Endothelial cell of umbilical vein (primary cell): Measurements from ENCODE around the gene TMEM204. TPM values are rescaled to one million over a fixed set of nuclear protein-coding genes. Genes with fewer than 3 reads are reported as not detected.

Experiments used
- BruUV-seq: library from RNA; stranded (reverse); fragments of 400-500 nt; replicated peaks from 2 replicates; lab custom pipeline; 2021; lab: Mats Ljungman, UMichigan
- CTCF ChIA-PET: fragments of 300-600, 350-600 bp; sonication (Branson Sonifier 250); formaldehyde crosslinking; loops from one replicate; lab custom pipeline; 2021; ENCODE audit warnings: antibody characterized with exemption, inconsistent platforms; lab: Charles Lee
- POLR2A ChIA-PET: fragments of 300-600, 350-600 bp; sonication (Branson Sonifier 250); formaldehyde crosslinking; loops from one replicate; lab custom pipeline; 2021; ENCODE audit warnings: antibody characterized with exemption, inconsistent platforms; lab: Charles Lee
- DNase-seq: peaks from one replicate; pipeline ENCODE4 v3.0.0-alpha.2; 2011; ENCODE audit warnings: low read depth, low spot score
- FAIRE-seq: peaks from 2 replicates; lab custom pipeline; 2011; peaks lifted over from hg19 to GRCh38; lab: Jason Lieb, UNC
- H2AFZ ChIP-seq: 2 replicates; pipeline ENCODE4 v1.6.0; 2012; ENCODE audit warnings: low read depth, low read length, control low read depth, inconsistent platforms
- H3K27ac ChIP-seq: 2 replicates; pipeline ENCODE4 v1.5.1; 2011; ENCODE audit warnings: low read depth, mild to moderate bottlenecking, control low read depth, low read length, moderate library complexity; ENCODE audit not compliant: insufficient read depth
- H3K27me3 ChIP-seq, 2 experiments: 2 replicates each; pipeline versions ENCODE4 v1.6.0 to v1.6.1; 2011; ENCODE audit warnings: low read length in 2 of 2, mixed read lengths in 1 of 2; ENCODE audit not compliant: control insufficient read depth in 2 of 2, insufficient read depth in 2 of 2
- H3K36me3 ChIP-seq, 2 experiments: 2 replicates in 1 of 2; 3 replicates in 1 of 2; pipeline ENCODE4 v1.5.1; 2011; ENCODE audit warnings: low read length in 2 of 2, mild to moderate bottlenecking in 1 of 2, moderate library complexity in 1 of 2; ENCODE audit not compliant: control insufficient read depth in 2 of 2, insufficient read depth in 2 of 2; ENCODE audit errors: extremely low read depth in 1 of 2
- H3K4me1 ChIP-seq: 3 replicates; pipeline ENCODE4 v1.5.1; 2011; ENCODE audit warnings: mild to moderate bottlenecking, low read length; ENCODE audit not compliant: control insufficient read depth, insufficient read depth; ENCODE audit errors: extremely low read depth
- H3K4me2 ChIP-seq: 2 replicates; pipeline ENCODE4 v1.6.1; 2011; ENCODE audit warnings: low read length, control low read depth, mixed read lengths; ENCODE audit not compliant: insufficient read depth
- H3K4me3 ChIP-seq, 3 experiments: fragments of 200-600 bp in 1 of 3; sonication (generic), shearing (Covaris generic) in 1 of 3; replicated peaks in 1 of 3; 2 replicates each; pipeline ENCODE4 v1.5.1; 2011 to 2016; ENCODE audit warnings: control low read depth in 3 of 3, low read length in 3 of 3, mild to moderate bottlenecking in 2 of 3, inconsistent platforms in 1 of 3, low read depth in 1 of 3, moderate library complexity in 1 of 3; ENCODE audit not compliant: insufficient read depth in 1 of 3
- H3K79me2 ChIP-seq: 2 replicates; pipeline ENCODE4 v1.6.0; 2012; ENCODE audit warnings: low read length, inconsistent platforms; ENCODE audit not compliant: control insufficient read depth, insufficient read depth
- H3K9ac ChIP-seq: replicated peaks from 2 replicates; pipeline ENCODE3; 2011; ENCODE audit warnings: low read length, control low read depth; ENCODE audit not compliant: insufficient read depth; ENCODE audit errors: extremely low read depth
- H3K9me1 ChIP-seq: replicated peaks from 3 replicates; pipeline ENCODE4 v1.6.0; 2011; ENCODE audit warnings: mild to moderate bottlenecking, low read length; ENCODE audit not compliant: control insufficient read depth, insufficient read depth; ENCODE audit errors: extremely low read depth
- H3K9me3 ChIP-seq: replicated peaks from 2 replicates; pipeline ENCODE4 v1.5.1; 2012; ENCODE audit warnings: low read length, inconsistent platforms; ENCODE audit not compliant: control insufficient read depth, insufficient read depth
- H4K20me1 ChIP-seq: replicated peaks from 2 replicates; pipeline ENCODE3; 2011; ENCODE audit warnings: mild to moderate bottlenecking, low read length; ENCODE audit not compliant: control insufficient read depth, insufficient read depth; ENCODE audit errors: extremely low read depth
- EZH2 ChIP-seq: IDR thresholded peaks from 2 replicates; pipeline ENCODE4 v1.6.1; 2012; ENCODE audit warnings: borderline replicate concordance, low read depth, mild to moderate bottlenecking, moderate library complexity, low read length, inconsistent platforms; ENCODE audit not compliant: severe bottlenecking
- FOS ChIP-seq: IDR thresholded peaks from 2 replicates; pipeline ENCODE4 v1.6.1; 2011; ENCODE audit warnings: mild to moderate bottlenecking, low read length, moderate library complexity, borderline replicate concordance; ENCODE audit not compliant: insufficient read depth
- GATA2 ChIP-seq: IDR thresholded peaks from 2 replicates; pipeline ENCODE4 v1.7.0; 2011; ENCODE audit warnings: low read depth, mild to moderate bottlenecking, moderate library complexity, mixed read lengths, low read length; ENCODE audit not compliant: insufficient read length, insufficient read depth
- JUN ChIP-seq: IDR thresholded peaks from 2 replicates; pipeline ENCODE4 v1.6.1; 2011; ENCODE audit warnings: borderline replicate concordance, low read depth; ENCODE audit not compliant: insufficient read length, insufficient read depth
- MYC ChIP-seq: IDR thresholded peaks from one replicate; pipeline ENCODE4 v1.6.1; 2011; ENCODE audit warnings: mild to moderate bottlenecking, low read depth, low read length
- POLR2A ChIP-seq: IDR thresholded peaks from 2 replicates; pipeline ENCODE4 v1.6.1; 2012; ENCODE audit warnings: low read depth, mild to moderate bottlenecking, control low read depth, low read length
- POLR2AphosphoS5 ChIP-seq: IDR thresholded peaks from 2 replicates; pipeline ENCODE4 v1.6.1; 2012; ENCODE audit warnings: low read depth, mild to moderate bottlenecking, control low read depth, low read length, moderate library complexity; ENCODE audit not compliant: insufficient read depth
- dilution Hi-C: fragments of 300-500 bp; cut with MboI; formaldehyde crosslinking; loops from one replicate; pipeline ENCODE4 v1.15.0; 2019; ENCODE audit warnings: low sequenced_read_pairs; ENCODE audit not compliant: extremely low pct_ligation_motif_present
- intact Hi-C: fragments of 100-400 bp; cut with micrococcal nuclease; formaldehyde crosslinking; loops from one replicate; pipeline ENCODE4 v1.10.0; 2022
- polyA plus RNA-seq, 4 experiments: library from polyadenylated mRNA; depleted of rRNA in 3 of 4; stranded (reverse) in 3 of 4; unstranded in 1 of 4; fragments of >200 nt; gene quantifications; 2 replicates each; pipeline versions ENCODE4 v1.2.1 to v1.2.3, GENCODE V29; 2011 to 2012; ENCODE audit warnings: missing spikeins in 1 of 4
- total RNA-seq: library from RNA; stranded (reverse); gene quantifications from 2 replicates; pipeline ENCODE4 v1.2.3, GENCODE V29; 2021
- TF ChIP-seq, protein P1 (sequence below), 2 donors: IDR thresholded peaks; 1 replicate in 1 of 2; 2 replicates in 1 of 2; pipeline ENCODE4 v1.5.1; 2011; ENCODE audit warnings: low read length in 2 of 2, mild to moderate bottlenecking in 2 of 2, moderate library complexity in 2 of 2, control low read depth in 1 of 2, inconsistent platforms in 1 of 2, low read depth in 1 of 2; ENCODE audit not compliant: insufficient read depth in 1 of 2; ENCODE audit errors: extremely low read depth in 1 of 2
- TF ChIP-seq, protein P2 (sequence below): IDR thresholded peaks from 2 replicates; pipeline ENCODE4 v1.6.1; 2011; ENCODE audit not compliant: insufficient read depth, insufficient read length

The TMEM204 gene
- total and polyA plus RNA-seq, 2 donors (not counting 3 experiments of a cell fraction or from before 2014, with no cell fraction given), result 32.5 to 50.7 TPM

DNA sequence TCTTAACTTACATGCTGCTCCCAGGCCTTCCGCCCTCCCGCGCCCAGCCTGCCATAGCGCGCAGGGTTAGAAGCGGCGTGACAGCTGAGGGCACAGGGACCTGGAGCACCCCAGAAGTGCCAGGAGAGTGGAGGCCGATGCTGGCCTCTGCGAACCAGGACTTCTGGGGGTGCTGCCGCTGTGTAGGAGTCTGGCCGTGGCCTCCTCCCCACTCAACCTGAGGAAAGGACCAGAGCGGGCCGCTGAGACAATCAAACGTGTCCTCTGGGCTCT is 1.9 kb upstream of the TMEM204 start:
- DNase-seq, result no peak
- BruUV-seq, result no TSS peak
- POLR2A ChIA-PET, result no interaction called here
- Histone ChIP-seq H3K79me2 (peaks cover 29% of the 10 kb centered on the region), H3K4me2 (no peak overlapping the region), H3K9ac (no peak overlapping the region), H3K9me3 (no peaks in the 10 kb centered on the region), H3K27ac (no peak overlapping the region), H3K36me3 (peaks cover 0 to under 1% of the 10 kb centered on the region in 2 experiments), H2AFZ (no peak overlapping the region), H3K27me3 (no peaks in the 10 kb centered on the region), H3K4me3 (no peak overlapping the region), H3K9me1 (no peaks in the 10 kb centered on the region), H3K4me1 (peaks cover 52% of the 10 kb centered on the region), H4K20me1 (no peaks in the 10 kb centered on the region)
- FAIRE-seq, result no peak
- CTCF ChIA-PET, result no interaction called here
- intact Hi-C loops, result no loop called here
- dilution Hi-C loops, result no loop called here
- TF ChIP-seq GATA2, result no peak
- TF ChIP-seq POLR2AphosphoS5, result no peak
- TF ChIP-seq, protein P1, sequence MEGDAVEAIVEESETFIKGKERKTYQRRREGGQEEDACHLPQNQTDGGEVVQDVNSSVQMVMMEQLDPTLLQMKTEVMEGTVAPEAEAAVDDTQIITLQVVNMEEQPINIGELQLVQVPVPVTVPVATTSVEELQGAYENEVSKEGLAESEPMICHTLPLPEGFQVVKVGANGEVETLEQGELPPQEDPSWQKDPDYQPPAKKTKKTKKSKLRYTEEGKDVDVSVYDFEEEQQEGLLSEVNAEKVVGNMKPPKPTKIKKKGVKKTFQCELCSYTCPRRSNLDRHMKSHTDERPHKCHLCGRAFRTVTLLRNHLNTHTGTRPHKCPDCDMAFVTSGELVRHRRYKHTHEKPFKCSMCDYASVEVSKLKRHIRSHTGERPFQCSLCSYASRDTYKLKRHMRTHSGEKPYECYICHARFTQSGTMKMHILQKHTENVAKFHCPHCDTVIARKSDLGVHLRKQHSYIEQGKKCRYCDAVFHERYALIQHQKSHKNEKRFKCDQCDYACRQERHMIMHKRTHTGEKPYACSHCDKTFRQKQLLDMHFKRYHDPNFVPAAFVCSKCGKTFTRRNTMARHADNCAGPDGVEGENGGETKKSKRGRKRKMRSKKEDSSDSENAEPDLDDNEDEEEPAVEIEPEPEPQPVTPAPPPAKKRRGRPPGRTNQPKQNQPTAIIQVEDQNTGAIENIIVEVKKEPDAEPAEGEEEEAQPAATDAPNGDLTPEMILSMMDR (IDR thresholded peaks at IDR 0.05; ENCODE audit: extremely low read depth in 1 of 2, insufficient read depth in 1 of 2, low read depth in 1 of 2, low read length in 2 of 2), result no peak
- no peak for TF ChIP-seq JUN
- TF ChIP-seq, protein P2, sequence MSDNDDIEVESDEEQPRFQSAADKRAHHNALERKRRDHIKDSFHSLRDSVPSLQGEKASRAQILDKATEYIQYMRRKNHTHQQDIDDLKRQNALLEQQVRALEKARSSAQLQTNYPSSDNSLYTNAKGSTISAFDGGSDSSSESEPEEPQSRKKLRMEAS, result no peak
- TF ChIP-seq MYC, result no peak
- TF ChIP-seq FOS, result no peak
- TF ChIP-seq EZH2, result no peak
- TF ChIP-seq POLR2A, result no peak
